K562 treated with DMSO at 1 percent for 4 hours (cell line): ENCODE measurements around the gene COL8A2. TPM values are rescaled to one million over a fixed set of nuclear protein-coding genes. Genes with fewer than 3 reads are reported as not detected.

ENCODE experiments used
- total RNA-seq: library from RNA; unstranded; fragments of 300-600 nt; gene quantifications from 2 replicates; pipeline ENCODE4 v1.2.3, GENCODE V29; 2022; ENCODE audit not compliant: insufficient read depth

Gene COL8A2
- total RNA-seq: 0.12 TPM in 1 of 2 replicates, not detected in the other

GRCh38 chr1:36125129-36125991 is at the start of gene COL8A2:
Gene COL8A2 (minus strand): TSS chr1:36125222. CDS start chr1:36100242, 24,980 bp downstream.

GRCh38 chr1:36155408-36156328 is 30.6 kb upstream of the COL8A2 start, which contains the start of gene MAP7D1:
Gene MAP7D1 (plus strand): TSS chr1:36156160. CDS start chr1:36156418, 258 bp downstream.

GRCh38 chr1:36149237-36149972 is 24.4 kb upstream of the COL8A2 start, which contains the start of gene TRAPPC3:
Gene TRAPPC3 (minus strand): TSS chr1:36149486. CDS start chr1:36149378, 108 bp downstream.

GRCh38 chr1:36088577-36089392 is 36.2 kb downstream of the COL8A2 start, which contains the start of gene ADPRS:
Gene ADPRS (plus strand): TSS chr1:36088892. CDS start chr1:36088905, 13 bp downstream.

GRCh38 chr1:36083635-36084496 is 41.2 kb downstream of the COL8A2 start, which contains the start of gene TEKT2:
Gene TEKT2 (plus strand): TSS chr1:36084094. CDS start chr1:36084922, 828 bp downstream.

Other genes starting within 250 kb of the COL8A2 start
- gene AGO1, start 242.0 kb downstream of the COL8A2 start, total RNA-seq: 9.2 and 9.4 TPM in 2 replicates
- 3.6 and 8.2 TPM in 2 replicates for gene AGO3, start 194.1 kb downstream of the COL8A2 start, total RNA-seq
- 0.75 TPM in 1 of 2 replicates, not detected in the other for gene TEKT2, start 41.1 kb downstream of the COL8A2 start, total RNA-seq
- gene ADPRS, start 36.3 kb downstream of the COL8A2 start, total RNA-seq: 52.9 and 54.9 TPM in 2 replicates
- gene TRAPPC3, start 24.3 kb upstream of the COL8A2 start, total RNA-seq: 119 and 134 TPM in 2 replicates
- 81.8 and 90.8 TPM in 2 replicates for gene MAP7D1, start 30.9 kb upstream of the COL8A2 start, total RNA-seq
- gene THRAP3, start 99.2 kb upstream of the COL8A2 start, total RNA-seq: 37.4 and 51.1 TPM in 2 replicates
- 0.53 and 1.2 TPM in 2 replicates for gene SH3D21, start 181.1 kb upstream of the COL8A2 start, total RNA-seq
- gene EVA1B, start 198.4 kb upstream of the COL8A2 start, total RNA-seq: 69.7 and 70.0 TPM in 2 replicates